Transverse colon (tissue), 4 donors: ENCODE measurements around the gene GABRB1. TPM values are rescaled to one million over a fixed set of nuclear protein-coding genes. Genes with fewer than 3 reads are reported as not detected.

Experiments used
- DNase-seq: peaks from one replicate; pipeline ENCODE4 v3.0.0-alpha.2; 2019
- H3K27ac ChIP-seq, 4 donors: fragments of 200-600 bp; sonication (generic); 2 replicates each; pipeline ENCODE4 v1.5.1; 2016 to 2018; ENCODE audit warnings: inconsistent platforms in 4 of 4
- H3K27me3 ChIP-seq: fragments of 200-600 bp; sonication (generic); 2 replicates; pipeline ENCODE4 v1.5.1; 2017; ENCODE audit warnings: inconsistent platforms
- H3K36me3 ChIP-seq, 4 donors: fragments of 200-600 bp; sonication (generic); 2 replicates each; pipeline ENCODE4 v1.5.1; 2017 to 2019; ENCODE audit warnings: inconsistent platforms in 4 of 4
- H3K4me1 ChIP-seq, 4 donors: fragments of 200-600 bp; sonication (generic); 2 replicates each; pipeline ENCODE4 v1.5.1; 2017 to 2020; ENCODE audit warnings: inconsistent platforms in 4 of 4
- H3K4me3 ChIP-seq, 4 donors: fragments of 200-600 bp; sonication (generic); 1 replicate in 1 of 4; 2 replicates in 3 of 4; pipeline versions ENCODE4 v1.5.1 to v1.6.1; 2017 to 2019; ENCODE audit warnings: inconsistent platforms in 4 of 4
- H3K9me3 ChIP-seq, 2 donors: fragments of 200-600 bp; sonication (generic); 2 replicates each; pipeline ENCODE4 v1.5.1; 2017 to 2019; ENCODE audit warnings: inconsistent platforms in 2 of 2
- EP300 ChIP-seq: sonication (generic); formaldehyde crosslinking; IDR thresholded peaks from one replicate; pipeline ENCODE4 v1.6.1; 2017; ENCODE audit warnings: antibody characterized with exemption, low read depth
- POLR2A ChIP-seq: fragments of 450-650 bp; IDR thresholded peaks from one replicate; pipeline ENCODE4 v1.6.1; 2016; ENCODE audit warnings: antibody characterized with exemption, mild to moderate bottlenecking, moderate library complexity
- POLR2AphosphoS5 ChIP-seq, 3 donors: sonication (generic); formaldehyde crosslinking; IDR thresholded peaks; one replicate each; pipeline ENCODE4 v1.6.1; 2016; ENCODE audit warnings: antibody characterized with exemption in 3 of 3
- WGBS, 2 donors: methylation state at CpG; one replicate each; pipeline ENCODE4 v1.1.5; 2018; ENCODE audit warnings: low coverage in 1 of 2; 5-methylcytosine and 5-hydroxymethylcytosine counted together
- in situ Hi-C, 4 donors: fragments of 200-750 bp; cut with MboI; loops; one replicate each; pipeline versions ENCODE4 v1.15.0 to v1.15.1; 2017; ENCODE audit warnings: low sequenced_read_pairs in 3 of 4, low pct_ligation_motif_present in 1 of 4, low pct_unique_long_range_greater_than_20kb in 1 of 4
- intact Hi-C: fragments of 100-400 bp; cut with DNase I; formaldehyde crosslinking; loops from one replicate; pipeline ENCODE4 v1.15.1; 2023; ENCODE audit warnings: low total_unique reads
- total RNA-seq, 4 donors: library from RNA; depleted of rRNA; stranded (reverse); fragments of >200 nt; gene quantifications; one replicate each; pipeline ENCODE4 v1.1.0, GENCODE V29; 2016
- TF ChIP-seq, protein P1 (sequence below), 5 experiments: fragments of 200-600 bp in 3 of 5; fragments of 450-650 bp in 2 of 5; sonication (generic) in 3 of 5; IDR thresholded peaks; 1 replicate in 2 of 5; 2 replicates in 3 of 5; pipeline ENCODE4 v1.5.1; 2016 to 2017; ENCODE audit warnings: antibody characterized with exemption in 5 of 5, inconsistent platforms in 3 of 5, mild to moderate bottlenecking in 2 of 5, moderate library complexity in 1 of 5

Gene GABRB1
- total RNA-seq, 4 donors from 2014 or later: 0.14 to 19.7 (median 0.48) TPM; not detected in 1

GRCh38 chr4:47315346-47315745, 284.0 kb downstream of the GABRB1 start:
- no peaks in the 10 kb centered on the region for H3K4me1 ChIP-seq
- no peak overlapping the region for H3K4me3 ChIP-seq
- no peak for DNase-seq
- H3K9me3 ChIP-seq: no peaks in the 10 kb centered on the region
- no peaks in the 10 kb centered on the region for H3K36me3 ChIP-seq
- TF ChIP-seq, protein P1, sequence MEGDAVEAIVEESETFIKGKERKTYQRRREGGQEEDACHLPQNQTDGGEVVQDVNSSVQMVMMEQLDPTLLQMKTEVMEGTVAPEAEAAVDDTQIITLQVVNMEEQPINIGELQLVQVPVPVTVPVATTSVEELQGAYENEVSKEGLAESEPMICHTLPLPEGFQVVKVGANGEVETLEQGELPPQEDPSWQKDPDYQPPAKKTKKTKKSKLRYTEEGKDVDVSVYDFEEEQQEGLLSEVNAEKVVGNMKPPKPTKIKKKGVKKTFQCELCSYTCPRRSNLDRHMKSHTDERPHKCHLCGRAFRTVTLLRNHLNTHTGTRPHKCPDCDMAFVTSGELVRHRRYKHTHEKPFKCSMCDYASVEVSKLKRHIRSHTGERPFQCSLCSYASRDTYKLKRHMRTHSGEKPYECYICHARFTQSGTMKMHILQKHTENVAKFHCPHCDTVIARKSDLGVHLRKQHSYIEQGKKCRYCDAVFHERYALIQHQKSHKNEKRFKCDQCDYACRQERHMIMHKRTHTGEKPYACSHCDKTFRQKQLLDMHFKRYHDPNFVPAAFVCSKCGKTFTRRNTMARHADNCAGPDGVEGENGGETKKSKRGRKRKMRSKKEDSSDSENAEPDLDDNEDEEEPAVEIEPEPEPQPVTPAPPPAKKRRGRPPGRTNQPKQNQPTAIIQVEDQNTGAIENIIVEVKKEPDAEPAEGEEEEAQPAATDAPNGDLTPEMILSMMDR (IDR thresholded peaks at IDR 0.05): no peak
- intact Hi-C loops: no loop called here
- in situ Hi-C loops: no loop called here
- no peaks in the 10 kb centered on the region for H3K27me3 ChIP-seq
- no peak overlapping the region for H3K27ac ChIP-seq

DNA sequence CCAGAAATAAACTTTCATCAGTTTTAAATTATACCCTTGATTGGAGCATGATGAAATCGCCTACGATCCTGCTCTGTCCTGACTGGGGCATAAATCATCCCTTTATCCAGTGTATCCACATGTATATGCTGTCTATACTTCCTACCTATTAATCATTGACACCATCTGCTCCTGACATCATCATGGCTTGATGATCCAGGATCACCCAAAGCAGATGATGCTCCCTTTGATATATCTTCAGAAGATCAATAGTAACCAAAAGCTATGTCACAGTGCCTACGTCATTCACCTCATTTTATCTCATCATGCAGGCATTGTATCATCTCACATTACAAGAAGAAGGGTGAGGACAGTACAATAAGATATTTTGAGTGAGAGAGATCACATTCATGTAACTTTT, 294.7 kb downstream of the GABRB1 start:
- no peaks in the 10 kb centered on the region for H3K27me3 ChIP-seq
- H3K27ac ChIP-seq: no peak overlapping the region
- 84 to 93% methylated on average over 3 of the region's 3 CpGs for WGBS, 2 donors
- TF ChIP-seq POLR2A: no peak
- H3K4me1 ChIP-seq: no peaks in the 10 kb centered on the region
- no peaks in the 10 kb centered on the region for H3K36me3 ChIP-seq
- no peaks in the 10 kb centered on the region for H3K9me3 ChIP-seq
- H3K4me3 ChIP-seq: no peak overlapping the region
- intact Hi-C loops (no loop called here), in situ Hi-C loops (no loop called here)
- DNase-seq: no peak

DNA sequence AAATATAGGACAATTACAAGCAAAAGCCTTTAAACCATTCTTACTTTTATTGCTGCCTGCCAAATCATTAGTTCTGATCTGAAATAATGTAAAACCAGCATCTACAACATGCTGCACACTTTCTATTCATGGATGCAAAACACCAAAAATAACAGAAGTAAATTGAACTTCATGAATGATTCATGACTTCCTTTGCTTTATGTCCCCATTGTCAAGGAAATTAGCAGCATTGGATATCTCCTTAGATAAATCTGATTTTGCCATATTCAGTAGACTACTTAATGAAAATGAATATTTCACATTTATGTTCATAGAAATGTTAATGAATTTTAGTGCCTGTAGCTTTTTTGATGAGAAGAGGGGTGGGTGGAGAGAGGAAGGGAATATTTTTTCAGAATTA, 299.5 kb downstream of the GABRB1 start:
- Histone ChIP-seq H3K9me3 (no peaks in the 10 kb centered on the region), H3K4me1 (no peaks in the 10 kb centered on the region), H3K27me3 (no peaks in the 10 kb centered on the region), H3K4me3 (no peak overlapping the region), H3K27ac (no peak overlapping the region), H3K36me3 (no peaks in the 10 kb centered on the region)
- DNase-seq: no peak
- TF ChIP-seq POLR2A: no peak
- TF ChIP-seq POLR2AphosphoS5 (IDR thresholded peaks at IDR 0.05): no peak
- TF ChIP-seq, protein P1 (IDR thresholded peaks at IDR 0.05): no peak
- TF ChIP-seq EP300: no peak
- intact Hi-C loops: no loop called here
- in situ Hi-C loops: no loop called here

GRCh38 chr4:47334652-47335051, 303.3 kb downstream of the GABRB1 start:
- no peak for DNase-seq
- Histone ChIP-seq H3K27me3 (no peaks in the 10 kb centered on the region), H3K4me1 (no peaks in the 10 kb centered on the region), H3K27ac (no peak overlapping the region), H3K4me3 (no peak overlapping the region), H3K9me3 (no peaks in the 10 kb centered on the region), H3K36me3 (no peaks in the 10 kb centered on the region)
- intact Hi-C loops: no loop called here
- 59 to 64% methylated on average over 3 of the region's 3 CpGs for WGBS, 2 donors
- TF ChIP-seq POLR2A (no peak), EP300 (no peak), POLR2AphosphoS5 (IDR thresholded peaks at IDR 0.05) (no peak)
- TF ChIP-seq, protein P1 (IDR thresholded peaks at IDR 0.05): no peak
- in situ Hi-C loops: no loop called here

DNA sequence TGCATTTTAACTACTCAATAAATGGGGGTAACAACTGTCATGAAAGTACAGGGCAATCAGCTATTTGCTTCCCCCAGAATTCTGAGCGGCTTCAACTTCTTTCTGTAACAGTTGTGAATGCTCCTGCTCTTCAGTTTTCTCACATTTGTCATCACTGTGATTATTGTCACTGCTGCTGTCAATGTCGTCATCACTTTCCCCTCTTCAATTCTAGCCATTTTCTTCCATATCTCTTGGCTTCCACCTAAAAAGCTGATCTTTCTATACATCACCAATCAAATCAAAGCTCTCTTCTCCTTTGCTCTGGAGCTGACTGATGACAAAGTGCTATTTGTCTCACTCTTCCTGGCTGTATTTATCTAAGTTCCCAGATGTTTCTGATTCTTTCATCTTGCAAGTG, 306.5 kb downstream of the GABRB1 start:
- H3K4me3 ChIP-seq: no peak overlapping the region
- no peaks in the 10 kb centered on the region for H3K9me3 ChIP-seq
- in situ Hi-C loops (no loop called here), intact Hi-C loops (no loop called here)
- no peaks in the 10 kb centered on the region for H3K4me1 ChIP-seq
- H3K36me3 ChIP-seq: no peaks in the 10 kb centered on the region
- DNase-seq: no peak
- 78 to 82% methylated on average over 2 of the region's 2 CpGs for WGBS, 2 donors
- TF ChIP-seq EP300 (no peak), POLR2AphosphoS5 (IDR thresholded peaks at IDR 0.05) (no peak), POLR2A (no peak)
- TF ChIP-seq, protein P1 (IDR thresholded peaks at IDR 0.05): no peak
- H3K27ac ChIP-seq: no peak overlapping the region
- H3K27me3 ChIP-seq: no peaks in the 10 kb centered on the region
